Prostate gland (tissue), 2 donors: ENCODE results near the gene F5.

Source experiments
- POLR2A ChIP-seq: fragments of 450-650 bp; IDR thresholded peaks from one replicate; pipeline ENCODE4 v1.6.1; 2016; ENCODE audit warnings: antibody characterized with exemption, mild to moderate bottlenecking
- TF ChIP-seq, protein P1 (sequence below), 4 experiments: fragments of 200-600 bp in 2 of 4; fragments of 450-650 bp in 2 of 4; sonication (generic) in 2 of 4; IDR thresholded peaks; 1 replicate in 3 of 4; 2 replicates in 1 of 4; pipeline ENCODE4 v1.5.1; 2016 to 2019; ENCODE audit warnings: antibody characterized with exemption in 4 of 4, mild to moderate bottlenecking in 2 of 4, moderate library complexity in 2 of 4

DNA sequence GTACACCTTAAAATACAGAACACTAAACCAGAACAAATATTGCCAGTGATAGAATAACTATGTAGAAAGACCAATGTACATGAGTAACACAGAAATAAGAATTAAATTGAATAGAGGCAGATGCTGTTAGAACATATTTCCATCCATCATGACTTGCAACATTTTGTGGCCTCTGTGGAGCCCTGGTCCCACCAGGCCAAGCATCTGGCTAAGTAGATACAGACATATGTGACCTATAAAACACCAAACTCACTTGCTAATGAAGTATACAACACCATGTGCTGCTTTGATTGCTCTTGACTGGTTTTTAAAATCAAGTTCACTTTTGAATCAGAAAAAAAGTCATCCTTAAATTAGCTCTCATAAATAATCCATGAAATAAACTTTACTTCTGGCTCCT is 121.0 kb downstream of the F5 start:
- no peak for TF ChIP-seq POLR2A
- TF ChIP-seq, protein P1, sequence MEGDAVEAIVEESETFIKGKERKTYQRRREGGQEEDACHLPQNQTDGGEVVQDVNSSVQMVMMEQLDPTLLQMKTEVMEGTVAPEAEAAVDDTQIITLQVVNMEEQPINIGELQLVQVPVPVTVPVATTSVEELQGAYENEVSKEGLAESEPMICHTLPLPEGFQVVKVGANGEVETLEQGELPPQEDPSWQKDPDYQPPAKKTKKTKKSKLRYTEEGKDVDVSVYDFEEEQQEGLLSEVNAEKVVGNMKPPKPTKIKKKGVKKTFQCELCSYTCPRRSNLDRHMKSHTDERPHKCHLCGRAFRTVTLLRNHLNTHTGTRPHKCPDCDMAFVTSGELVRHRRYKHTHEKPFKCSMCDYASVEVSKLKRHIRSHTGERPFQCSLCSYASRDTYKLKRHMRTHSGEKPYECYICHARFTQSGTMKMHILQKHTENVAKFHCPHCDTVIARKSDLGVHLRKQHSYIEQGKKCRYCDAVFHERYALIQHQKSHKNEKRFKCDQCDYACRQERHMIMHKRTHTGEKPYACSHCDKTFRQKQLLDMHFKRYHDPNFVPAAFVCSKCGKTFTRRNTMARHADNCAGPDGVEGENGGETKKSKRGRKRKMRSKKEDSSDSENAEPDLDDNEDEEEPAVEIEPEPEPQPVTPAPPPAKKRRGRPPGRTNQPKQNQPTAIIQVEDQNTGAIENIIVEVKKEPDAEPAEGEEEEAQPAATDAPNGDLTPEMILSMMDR (IDR thresholded peaks at IDR 0.05), result no peak
